Muscle layer of colon (tissue), 2 donors: ENCODE measurements around the gene RNH1.

Experiments used
- H3K27ac ChIP-seq: one replicate; pipeline ENCODE4 v1.7.0; 2013; ENCODE audit warnings: low read depth, mild to moderate bottlenecking, low read length, moderate library complexity
- H3K27me3 ChIP-seq, 2 donors: one replicate each; pipeline ENCODE4 v1.7.0; 2013; ENCODE audit warnings: low read length in 2 of 2, mild to moderate bottlenecking in 2 of 2; ENCODE audit not compliant: insufficient read depth in 2 of 2, control insufficient read depth in 1 of 2
- H3K36me3 ChIP-seq: one replicate; pipeline ENCODE4 v1.7.0; 2013; ENCODE audit warnings: mild to moderate bottlenecking, low read length; ENCODE audit not compliant: insufficient read depth
- H3K4me1 ChIP-seq: one replicate; pipeline ENCODE4 v1.7.0; 2013; ENCODE audit warnings: mild to moderate bottlenecking, low read length; ENCODE audit not compliant: insufficient read depth
- H3K4me3 ChIP-seq, 2 donors: one replicate each; pipeline ENCODE4 v1.7.0; 2013; ENCODE audit warnings: low read length in 2 of 2, low read depth in 1 of 2, mild to moderate bottlenecking in 1 of 2, moderate library complexity in 1 of 2
- H3K9ac ChIP-seq: one replicate; pipeline ENCODE4 v1.7.0; 2013; ENCODE audit warnings: low read length
- H3K9me3 ChIP-seq: one replicate; pipeline ENCODE4 v1.7.0; 2013; ENCODE audit warnings: mild to moderate bottlenecking, low read length
- donor health status: abdominal sarcoma.
- donor health status: Adenocarcinoma of cecum.

RNH1 gene

GRCh38 chr11:548700-549603 is 41.9 kb upstream of the RNH1 start:
- peaks cover 16 to 32% of the 10 kb centered on the region in 2 donors for H3K27me3 ChIP-seq
- no peak overlapping the region for H3K27ac ChIP-seq
- H3K36me3 ChIP-seq: no peaks in the 10 kb centered on the region
- H3K4me3 ChIP-seq: no peak overlapping the region
- no peaks in the 10 kb centered on the region for H3K9me3 ChIP-seq
- no peak overlapping the region for H3K9ac ChIP-seq
- H3K4me1 ChIP-seq: no peaks in the 10 kb centered on the region

GRCh38 chr11:545171-545570 is 38.1 kb upstream of the RNH1 start:
- no peak overlapping the region for H3K27ac ChIP-seq
- H3K9ac ChIP-seq: no peak overlapping the region
- H3K27me3 ChIP-seq: peaks cover 0 to 1% of the 10 kb centered on the region in 2 donors
- no peak overlapping the region for H3K4me3 ChIP-seq
- no peaks in the 10 kb centered on the region for H3K9me3 ChIP-seq
- no peaks in the 10 kb centered on the region for H3K36me3 ChIP-seq
- H3K4me1 ChIP-seq: no peaks in the 10 kb centered on the region

GRCh38 chr11:544817-545166 is 37.8 kb upstream of the RNH1 start:
- H3K36me3 ChIP-seq: no peaks in the 10 kb centered on the region
- H3K9me3 ChIP-seq: no peaks in the 10 kb centered on the region
- H3K27me3 ChIP-seq: peaks cover 0 to 5% of the 10 kb centered on the region in 2 donors
- no peak overlapping the region for H3K4me3 ChIP-seq
- no peaks in the 10 kb centered on the region for H3K4me1 ChIP-seq
- H3K9ac ChIP-seq: no peak overlapping the region
- H3K27ac ChIP-seq: no peak overlapping the region

- H3K9me3 ChIP-seq: no peaks in the 10 kb centered on the region
- H3K27ac ChIP-seq: no peak overlapping the region
- H3K9ac ChIP-seq: no peak overlapping the region
- peaks cover 8% of the 10 kb centered on the region for H3K4me1 ChIP-seq
- no peaks in the 10 kb centered on the region for H3K36me3 ChIP-seq
- peaks cover 11 to 27% of the 10 kb centered on the region in 2 donors for H3K27me3 ChIP-seq
- H3K4me3 ChIP-seq: no peak overlapping the region
These were observed 34.4 kb upstream of the RNH1 start for GRCh38 chr11:541433-541885.

GRCh38 chr11:540583-541432 is 33.8 kb upstream of the RNH1 start:
- H3K9ac ChIP-seq: no peak overlapping the region
- H3K36me3 ChIP-seq: no peaks in the 10 kb centered on the region
- no peak overlapping the region for H3K27ac ChIP-seq
- H3K4me1 ChIP-seq: peaks cover 8% of the 10 kb centered on the region
- no peaks in the 10 kb centered on the region for H3K9me3 ChIP-seq
- no peak overlapping the region for H3K4me3 ChIP-seq
- H3K27me3 ChIP-seq: peaks cover 11 to 33% of the 10 kb centered on the region in 2 donors

- Histone ChIP-seq H3K27me3 (peaks cover 11 to 33% of the 10 kb centered on the region in 2 donors), H3K27ac (no peak overlapping the region), H3K9ac (no peak overlapping the region), H3K9me3 (no peaks in the 10 kb centered on the region), H3K4me1 (peaks cover 8% of the 10 kb centered on the region), H3K36me3 (no peaks in the 10 kb centered on the region), H3K4me3 (no peak overlapping the region)
These were observed 33.0 kb upstream of the RNH1 start for GRCh38 chr11:539971-540481.

GRCh38 chr11:538431-539051 is 31.5 kb upstream of the RNH1 start:
- Histone ChIP-seq H3K4me1 (peaks cover 14% of the 10 kb centered on the region), H3K27me3 (peaks cover 11 to 33% of the 10 kb centered on the region in 2 donors), H3K4me3 (no peak overlapping the region), H3K36me3 (no peaks in the 10 kb centered on the region), H3K9me3 (no peaks in the 10 kb centered on the region), H3K27ac (no peak overlapping the region), H3K9ac (no peak overlapping the region)

- H3K27me3 ChIP-seq: peaks cover 11 to 33% of the 10 kb centered on the region in 2 donors
- H3K9me3 ChIP-seq: no peaks in the 10 kb centered on the region
- no peak overlapping the region for H3K4me3 ChIP-seq
- H3K4me1 ChIP-seq: peaks cover 14% of the 10 kb centered on the region
- peaks cover under 1% of the 10 kb centered on the region for H3K36me3 ChIP-seq
- H3K27ac ChIP-seq: no peak overlapping the region
- no peak overlapping the region for H3K9ac ChIP-seq
These were observed 30.8 kb upstream of the RNH1 start for GRCh38 chr11:537622-538430.

GRCh38 chr11:536841-537621 is 30.0 kb upstream of the RNH1 start, which contains the start of gene LRRC56:
TSS of gene LRRC56 (plus strand) at chr11:537527. CDS start at chr11:540685, 3,158 bp downstream.
- H3K27ac ChIP-seq: no peak within 1 kb of the TSS
- peaks cover 9% of the 10 kb centered on the region for H3K36me3 ChIP-seq
- H3K27me3 ChIP-seq: peaks cover 11 to 33% of the 10 kb centered on the region in 2 donors
- H3K9ac ChIP-seq: no peak within 1 kb of the TSS
- no peaks in the 10 kb centered on the region for H3K9me3 ChIP-seq
- H3K4me3 ChIP-seq: peak within 1 kb of the TSS; percentile 2 to 53
- H3K4me1 ChIP-seq: peaks cover 14% of the 10 kb centered on the region
